GM18508 (cell line): Measurements from ENCODE around the gene EMID1.

Source experiments
- ATAC-seq: cut with Tn5 transposase; IDR thresholded peaks from one replicate; pipeline ENCODE4 v1.9.1; 2021; ENCODE audit warnings: moderate number of reproducible peaks; ENCODE audit not compliant: insufficient read depth, unreplicated experiment

The EMID1 gene

GRCh38 chr22:29272624-29273023 is 66.9 kb downstream of the EMID1 start:
- ATAC-seq: no peak

- ATAC-seq: no peak
Observed at GRCh38 chr22:29275167-29275566, 69.5 kb downstream of the EMID1 start.

- no peak for ATAC-seq
Observed at GRCh38 chr22:29275819-29276565, 70.3 kb downstream of the EMID1 start.

GRCh38 chr22:29277927-29278326 is 72.2 kb downstream of the EMID1 start:
- ATAC-seq: no peak

- ATAC-seq: no peak
Observed at GRCh38 chr22:29284196-29284595, 78.5 kb downstream of the EMID1 start.

- no peak for ATAC-seq
Observed at GRCh38 chr22:29288837-29289236, 83.1 kb downstream of the EMID1 start.

- no peak for ATAC-seq
Observed at GRCh38 chr22:29290061-29290460, 84.4 kb downstream of the EMID1 start.

GRCh38 chr22:29291215-29291614 is 85.5 kb downstream of the EMID1 start:
- no peak for ATAC-seq

GRCh38 chr22:29292379-29292778 is 86.7 kb downstream of the EMID1 start:
- ATAC-seq: no peak

GRCh38 chr22:29298641-29299040 is 92.9 kb downstream of the EMID1 start:
- no peak for ATAC-seq

GRCh38 chr22:29299136-29299900 is 93.6 kb downstream of the EMID1 start:
- no peak for ATAC-seq

GRCh38 chr22:29300467-29300806 is 94.7 kb downstream of the EMID1 start:
- ATAC-seq: no peak

- no peak for ATAC-seq
Observed at GRCh38 chr22:29300807-29301601, 95.3 kb downstream of the EMID1 start.

- no peak for ATAC-seq
Observed at GRCh38 chr22:29301716-29302401, 96.2 kb downstream of the EMID1 start.

GRCh38 chr22:29302402-29302680 is 96.6 kb downstream of the EMID1 start:
- no peak for ATAC-seq

GRCh38 chr22:29302681-29303465 is 97.2 kb downstream of the EMID1 start:
- ATAC-seq: no peak

GRCh38 chr22:29305836-29306174 is 100.1 kb downstream of the EMID1 start:
- no peak for ATAC-seq

GRCh38 chr22:29306175-29306834 is 100.6 kb downstream of the EMID1 start, which contains the start of gene GAS2L1:
Gene GAS2L1 (plus strand): TSS chr22:29306650. CDS start chr22:29308106, 1,456 bp downstream.
- ATAC-seq: no peak

- no peak for ATAC-seq
Observed at GRCh38 chr22:29306835-29307595, 101.3 kb downstream of the EMID1 start.
